Caco-2 (cell line): ENCODE results near the gene ARX. TPM values are rescaled to one million over a fixed set of nuclear protein-coding genes. Genes with fewer than 3 reads are reported as not detected.

Experiments
- BruUV-seq: library from RNA; stranded (reverse); fragments of 400-500 nt; replicated peaks from 2 replicates; lab custom pipeline; 2021; lab: Mats Ljungman, UMichigan
- CTCF ChIA-PET: fragments of 300-600 bp; sonication (Branson Sonifier 250); formaldehyde crosslinking; loops from one replicate; lab custom pipeline; 2022; ENCODE audit warnings: antibody characterized with exemption; lab: Charles Lee
- POLR2A ChIA-PET: fragments of 300-600 bp; sonication (Branson Sonifier 250); formaldehyde crosslinking; loops from one replicate; lab custom pipeline; 2022; ENCODE audit warnings: antibody characterized with exemption; lab: Charles Lee
- DNase-seq, 2 experiments: peaks; one replicate each; pipeline versions ENCODE4 v3.0.0 to v3.0.0-alpha.2; 2020 to 2022
- H3K27me3 ChIP-seq: replicated peaks from 2 replicates; pipeline ENCODE4 v1.6.0; 2011; ENCODE audit warnings: low read length; ENCODE audit not compliant: control insufficient read depth, insufficient read depth
- H3K36me3 ChIP-seq: 2 replicates; pipeline ENCODE4 v1.5.1; 2011; ENCODE audit warnings: low read length; ENCODE audit not compliant: control insufficient read depth, insufficient read depth
- H3K4me1 ChIP-seq: fragments of 250-450 bp; sonication (Bioruptor Pico); 2 replicates; pipeline ENCODE4 v1.5.1; 2020; ENCODE audit warnings: mild to moderate bottlenecking
- H3K4me3 ChIP-seq: 2 replicates; pipeline ENCODE4 v1.5.1; 2011; ENCODE audit warnings: low read depth, mild to moderate bottlenecking, control low read depth, low read length
- H3K9me3 ChIP-seq: fragments of 250-450 bp; sonication (Bioruptor Pico); 2 replicates; pipeline ENCODE4 v1.5.1; 2020; ENCODE audit warnings: mild to moderate bottlenecking, moderate library complexity
- H3K27ac Mint-ChIP-seq: one replicate; pipeline ENCODE4 v1.8.0; 2022; ENCODE audit warnings: mixed read lengths; ENCODE audit not compliant: unreplicated experiment
- H3K27me3 Mint-ChIP-seq: one replicate; pipeline ENCODE4 v1.8.0; 2022; ENCODE audit warnings: mixed read lengths; ENCODE audit not compliant: insufficient read depth, unreplicated experiment
- H3K36me3 Mint-ChIP-seq: one replicate; pipeline ENCODE4 v1.8.0; 2022; ENCODE audit warnings: mild to moderate bottlenecking, mixed read lengths; ENCODE audit not compliant: insufficient read depth, unreplicated experiment
- H3K4me1 Mint-ChIP-seq: one replicate; pipeline ENCODE4 v1.8.0; 2022; ENCODE audit warnings: low read depth, mixed read lengths; ENCODE audit not compliant: unreplicated experiment
- H3K4me3 Mint-ChIP-seq: one replicate; pipeline ENCODE4 v1.8.0; 2022; ENCODE audit warnings: mild to moderate bottlenecking, moderate library complexity, mixed read lengths; ENCODE audit not compliant: unreplicated experiment
- H3K9me3 Mint-ChIP-seq: one replicate; pipeline ENCODE4 v1.8.0; 2022; ENCODE audit warnings: mixed read lengths; ENCODE audit not compliant: unreplicated experiment
- intact Hi-C: fragments of 100-400 bp; cut with micrococcal nuclease; formaldehyde crosslinking; loops from one replicate; pipeline ENCODE4 v1.10.0; 2022; ENCODE audit not compliant: unreplicated experiment
- total RNA-seq: library from RNA; stranded (reverse); gene quantifications from 2 replicates; pipeline ENCODE4 v1.2.3, GENCODE V29; 2022
- TF ChIP-seq, protein P1 (sequence below), 2 experiments: fragments of 200-600 bp in 1 of 2; IDR thresholded peaks; 1 replicate in 1 of 2; 2 replicates in 1 of 2; pipeline versions ENCODE4 v1.5.1 to v1.8.0; 2011 to 2022; ENCODE audit warnings: antibody characterized with exemption in 1 of 2, control low read depth in 1 of 2, inconsistent platforms in 1 of 2, low read depth in 1 of 2, low read length in 1 of 2, mild to moderate bottlenecking in 1 of 2, moderate library complexity in 1 of 2; ENCODE audit not compliant: insufficient read depth in 1 of 2, severe bottlenecking in 1 of 2, unreplicated experiment in 1 of 2

The ARX gene
- total RNA-seq, 1 experiment from 2014 or later: 0.52 TPM

DNA sequence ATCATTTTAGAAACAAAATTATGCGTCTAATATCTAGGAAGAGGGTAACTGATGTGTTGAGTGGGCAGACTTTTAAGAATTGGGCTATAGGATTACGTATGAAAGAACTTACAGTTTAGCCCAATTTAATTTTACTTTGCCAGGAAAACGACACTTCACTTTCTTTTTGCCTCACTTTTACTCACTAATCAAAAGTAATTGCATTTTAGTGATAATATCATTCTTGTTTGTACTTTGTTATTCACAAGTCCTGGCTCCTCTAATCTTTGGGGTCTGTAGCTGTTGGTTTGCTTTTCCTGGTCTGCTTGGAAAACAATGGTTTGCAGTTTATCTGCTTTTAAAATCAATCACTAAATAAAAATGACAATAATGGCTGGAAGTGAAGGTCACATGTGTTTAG lies 2.9 kb upstream of the ARX start:
- no peaks in the 10 kb centered on the region for H3K9me3 Mint-ChIP-seq
- intact Hi-C loops: no loop called here
- peaks cover 6% of the 10 kb centered on the region for H3K36me3 Mint-ChIP-seq
- H3K27me3 Mint-ChIP-seq: peaks cover 29% of the 10 kb centered on the region
- H3K4me1 ChIP-seq: no peaks in the 10 kb centered on the region
- ChIA-PET POLR2A (no interaction called here), CTCF (no interaction called here)
- H3K4me3 Mint-ChIP-seq: no peak overlapping the region
- H3K27ac Mint-ChIP-seq: no peak overlapping the region
- H3K4me3 ChIP-seq: no peak overlapping the region
- H3K27me3 ChIP-seq: no peaks in the 10 kb centered on the region; the same call in 1 of the 2 replicates
- H3K36me3 ChIP-seq: no peaks in the 10 kb centered on the region
- H3K9me3 ChIP-seq: no peaks in the 10 kb centered on the region
- DNase-seq: no peak
- no peaks in the 10 kb centered on the region for H3K4me1 Mint-ChIP-seq
- TF ChIP-seq, protein P1, sequence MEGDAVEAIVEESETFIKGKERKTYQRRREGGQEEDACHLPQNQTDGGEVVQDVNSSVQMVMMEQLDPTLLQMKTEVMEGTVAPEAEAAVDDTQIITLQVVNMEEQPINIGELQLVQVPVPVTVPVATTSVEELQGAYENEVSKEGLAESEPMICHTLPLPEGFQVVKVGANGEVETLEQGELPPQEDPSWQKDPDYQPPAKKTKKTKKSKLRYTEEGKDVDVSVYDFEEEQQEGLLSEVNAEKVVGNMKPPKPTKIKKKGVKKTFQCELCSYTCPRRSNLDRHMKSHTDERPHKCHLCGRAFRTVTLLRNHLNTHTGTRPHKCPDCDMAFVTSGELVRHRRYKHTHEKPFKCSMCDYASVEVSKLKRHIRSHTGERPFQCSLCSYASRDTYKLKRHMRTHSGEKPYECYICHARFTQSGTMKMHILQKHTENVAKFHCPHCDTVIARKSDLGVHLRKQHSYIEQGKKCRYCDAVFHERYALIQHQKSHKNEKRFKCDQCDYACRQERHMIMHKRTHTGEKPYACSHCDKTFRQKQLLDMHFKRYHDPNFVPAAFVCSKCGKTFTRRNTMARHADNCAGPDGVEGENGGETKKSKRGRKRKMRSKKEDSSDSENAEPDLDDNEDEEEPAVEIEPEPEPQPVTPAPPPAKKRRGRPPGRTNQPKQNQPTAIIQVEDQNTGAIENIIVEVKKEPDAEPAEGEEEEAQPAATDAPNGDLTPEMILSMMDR (IDR thresholded peaks at IDR 0.05; ENCODE audit: insufficient read depth in 1 of 2, low read depth in 1 of 2, low read length in 1 of 2, severe bottlenecking in 1 of 2, unreplicated experiment in 1 of 2): no peak
- BruUV-seq: no TSS peak

DNA sequence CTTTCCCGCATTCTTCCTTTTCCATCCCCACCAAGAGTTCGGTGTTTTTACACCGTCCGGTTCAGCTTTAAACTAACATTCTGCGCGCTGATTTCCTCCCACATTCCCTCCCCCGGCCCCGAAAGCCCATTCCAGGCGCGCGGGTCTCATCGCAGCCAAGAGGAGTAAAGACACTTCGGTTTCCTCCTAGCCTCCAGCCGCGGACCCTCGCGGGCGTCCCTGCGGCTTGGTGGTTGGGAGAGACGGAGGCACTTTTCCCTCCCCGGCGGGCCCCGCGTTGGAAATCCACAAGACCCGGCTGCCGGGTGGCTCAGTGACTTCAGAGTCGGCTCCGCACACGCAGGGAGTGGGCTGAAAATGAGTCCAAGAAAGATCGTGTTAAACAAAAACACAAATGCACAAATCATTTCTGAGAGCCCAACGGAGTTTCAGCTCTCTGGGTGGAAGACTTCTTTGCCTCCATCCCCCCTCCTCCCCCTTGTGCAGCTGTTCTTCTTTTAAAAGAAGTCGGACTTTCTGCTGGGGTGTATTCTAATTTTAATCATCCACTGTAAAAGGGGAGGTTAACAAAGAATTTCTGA lies 2.0 kb upstream of the ARX start:
- Mint-ChIP-seq H3K27ac (no peak overlapping the region), H3K27me3 (peaks cover 29% of the 10 kb centered on the region), H3K36me3 (peaks cover 6% of the 10 kb centered on the region), H3K9me3 (no peaks in the 10 kb centered on the region), H3K4me3 (peak overlapping the region; percentile 73), H3K4me1 (no peaks in the 10 kb centered on the region)
- Histone ChIP-seq H3K36me3 (no peaks in the 10 kb centered on the region), H3K4me1 (no peaks in the 10 kb centered on the region), H3K4me3 (peak overlapping the region; percentile 30), H3K9me3 (no peaks in the 10 kb centered on the region), H3K27me3 (no peaks in the 10 kb centered on the region; the same call in 1 of the 2 replicates)
- BruUV-seq: no TSS peak
- TF ChIP-seq, protein P1 (IDR thresholded peaks at IDR 0.05; ENCODE audit: insufficient read depth in 1 of 2, low read depth in 1 of 2, low read length in 1 of 2, severe bottlenecking in 1 of 2, unreplicated experiment in 1 of 2): no peak
- peak in 1 of 2 experiments; percentile 18 for DNase-seq
- POLR2A ChIA-PET: no interaction called here
- CTCF ChIA-PET: no interaction called here
- intact Hi-C loops: no loop called here

DNA sequence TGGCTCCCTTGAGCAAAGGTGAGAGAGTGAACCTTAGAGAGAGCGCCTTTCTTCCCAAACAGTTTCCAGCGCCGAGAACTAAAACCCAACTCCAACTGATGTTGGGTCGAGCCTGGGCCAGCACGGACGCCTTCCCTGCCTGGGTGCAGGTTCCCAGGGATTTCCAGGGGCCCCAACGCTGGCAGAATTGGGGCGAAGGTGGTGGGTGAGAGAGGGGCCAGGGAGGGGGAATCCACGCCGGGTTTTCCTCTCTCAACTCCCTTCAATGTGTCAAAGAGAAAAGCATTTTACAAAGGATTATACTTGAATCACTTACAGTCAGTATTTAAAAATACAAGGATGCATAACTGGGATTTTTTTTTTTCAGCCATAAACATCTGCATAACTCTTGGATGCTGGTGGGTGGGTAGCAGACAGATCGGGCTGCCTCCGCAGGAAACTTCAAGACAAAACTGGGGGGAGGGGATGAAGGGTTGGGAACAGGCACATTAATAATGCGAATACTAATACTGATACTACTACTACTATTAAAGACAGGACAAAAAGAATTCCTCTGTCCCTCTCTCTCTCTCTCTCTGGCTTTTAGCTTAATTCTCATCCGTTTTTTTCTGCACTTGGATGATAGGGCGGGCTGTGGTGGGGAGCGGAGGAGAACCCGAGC lies 1.3 kb upstream of the ARX start:
- Mint-ChIP-seq H3K4me3 (peak overlapping the region; percentile 73), H3K27ac (no peak overlapping the region), H3K4me1 (no peaks in the 10 kb centered on the region), H3K9me3 (no peaks in the 10 kb centered on the region), H3K27me3 (peaks cover 26% of the 10 kb centered on the region), H3K36me3 (peaks cover 6% of the 10 kb centered on the region)
- intact Hi-C loops: no loop called here
- ChIA-PET CTCF (no interaction called here), POLR2A (no interaction called here)
- BruUV-seq: no TSS peak
- Histone ChIP-seq H3K36me3 (no peaks in the 10 kb centered on the region), H3K9me3 (no peaks in the 10 kb centered on the region), H3K27me3 (no peaks in the 10 kb centered on the region; the same call in 1 of the 2 replicates), H3K4me3 (no peak overlapping the region; the same call in 1 of the 2 replicates), H3K4me1 (no peaks in the 10 kb centered on the region)
- TF ChIP-seq, protein P1 (IDR thresholded peaks at IDR 0.05; ENCODE audit: insufficient read depth in 1 of 2, low read depth in 1 of 2, low read length in 1 of 2, severe bottlenecking in 1 of 2, unreplicated experiment in 1 of 2): no peak
- no peak for DNase-seq
